NCI-H1694 treated with DMSO at 0.1 percent for 48 hours (cell line): ENCODE results near the gene SPATA31A3.
"Not testable (repeated sequence)": the region's sequence is repeated elsewhere in the genome, so short reads cannot be mapped to it uniquely, and the experiment has no call there.

Experiments
- DNase-seq: peaks from one replicate; lab custom pipeline; 2025; lab: John Stamatoyannopoulos, UW

The SPATA31A3 gene

GRCh38 chr9:66992450-66992849 is at the start of gene SPATA31A3:
TSS of gene SPATA31A3 (minus strand) at chr9:66992550. CDS start at chr9:66992521, 29 bp downstream.
- not testable (repeated sequence) for DNase-seq

GRCh38 chr9:66952576-66952975 is 39.8 kb downstream of the SPATA31A3 start:
- DNase-seq, result not testable (repeated sequence)

GRCh38 chr9:66942400-66943155 is 49.8 kb downstream of the SPATA31A3 start:
- not testable (repeated sequence) for DNase-seq

GRCh38 chr9:66939878-66940830 is 52.2 kb downstream of the SPATA31A3 start:
- DNase-seq, result not testable (repeated sequence)

GRCh38 chr9:66938322-66938721 is 54.0 kb downstream of the SPATA31A3 start:
- not testable (repeated sequence) for DNase-seq

- DNase-seq, result not testable (repeated sequence)
Observed at GRCh38 chr9:66937662-66938061, 54.7 kb downstream of the SPATA31A3 start.
